ENCODE results near the gene CCDC85C. TPM values are rescaled to one million over a fixed set of nuclear protein-coding genes. Genes with fewer than 3 reads are reported as not detected.

The CCDC85C gene
- total RNA-seq, 1 donor from 2014 or later = 30.1 TPM

DNA sequence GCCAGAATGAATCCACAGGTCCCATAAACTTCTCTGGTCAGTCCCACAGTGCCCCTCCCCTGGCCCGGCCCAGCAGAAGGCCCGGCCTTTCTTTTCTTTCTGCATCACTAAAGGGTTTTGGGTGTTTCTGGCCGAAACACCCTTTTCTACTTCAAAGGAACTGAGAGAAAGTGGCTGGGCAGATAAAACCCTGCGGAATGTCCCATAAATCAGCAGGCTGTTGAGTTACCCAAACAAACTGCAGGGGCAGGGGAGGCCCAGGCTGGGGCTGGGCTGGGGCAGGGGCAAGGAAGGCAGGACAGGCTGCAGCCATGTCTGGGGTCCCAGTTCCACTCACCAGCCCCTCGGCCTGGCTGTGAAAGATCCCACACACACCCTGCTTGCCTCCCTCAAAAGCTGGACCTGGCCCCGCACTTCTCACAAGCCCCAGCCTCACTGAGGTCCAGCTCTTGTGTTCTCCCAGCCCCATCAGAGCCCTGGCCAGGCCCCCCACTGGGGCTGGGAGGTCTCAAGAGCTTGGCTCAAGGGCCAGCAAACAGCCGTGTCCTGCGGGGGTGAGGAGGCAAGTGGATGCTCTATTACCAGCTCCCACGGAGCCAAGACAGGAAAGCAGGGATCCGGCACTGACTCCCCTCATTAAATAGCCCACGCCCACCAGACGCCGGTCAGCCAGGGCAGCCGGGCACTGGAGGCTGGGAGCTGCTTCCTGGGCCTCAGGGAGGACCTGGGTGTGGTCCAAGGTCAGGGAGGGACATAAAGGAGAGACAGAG lies 80.9 kb downstream of the CCDC85C start:
- DNase-seq (ENCODE audit: low spot score) = no peak

GRCh38 chr14:99522457-99522891 lies 81.5 kb downstream of the CCDC85C start:
- no peak for DNase-seq (ENCODE audit: low spot score)

GRCh38 chr14:99522025-99522401 lies 82.0 kb downstream of the CCDC85C start:
- DNase-seq (ENCODE audit: low spot score) = no peak

GRCh38 chr14:99521176-99522024 lies 82.6 kb downstream of the CCDC85C start:
- DNase-seq (ENCODE audit: low spot score) = no peak

DNA sequence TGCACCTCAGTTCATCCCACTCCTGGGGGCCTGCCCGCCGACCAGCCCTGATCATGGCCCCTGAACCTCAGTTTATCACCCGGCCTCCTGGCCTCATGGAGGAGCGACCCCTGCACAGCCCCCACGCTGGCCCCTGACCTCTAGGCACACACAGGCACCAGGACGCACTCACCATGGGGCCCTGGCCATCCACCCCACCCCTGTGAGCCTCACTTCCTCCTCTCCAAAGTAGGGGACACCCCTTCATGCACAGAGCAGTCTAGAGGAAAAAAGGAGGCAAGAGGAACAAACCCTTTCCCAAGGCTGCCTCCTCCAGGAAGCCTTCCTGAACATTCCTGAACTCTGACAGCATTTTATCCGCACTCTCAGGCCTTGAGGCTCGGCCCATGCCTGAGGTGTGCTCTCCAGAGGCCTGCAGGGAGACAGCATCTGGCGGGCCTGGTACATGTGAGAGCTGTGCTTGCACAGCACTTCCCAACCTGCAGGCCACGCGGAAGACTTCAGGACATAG lies 83.4 kb downstream of the CCDC85C start:
- no peak for DNase-seq (ENCODE audit: low spot score)

- DNase-seq (ENCODE audit: low spot score) = no peak
Measured at GRCh38 chr14:99519931-99520421, 84.0 kb downstream of the CCDC85C start.

- DNase-seq (ENCODE audit: low spot score) = no peak
Measured at GRCh38 chr14:99519347-99519881, 84.6 kb downstream of the CCDC85C start.

DNA sequence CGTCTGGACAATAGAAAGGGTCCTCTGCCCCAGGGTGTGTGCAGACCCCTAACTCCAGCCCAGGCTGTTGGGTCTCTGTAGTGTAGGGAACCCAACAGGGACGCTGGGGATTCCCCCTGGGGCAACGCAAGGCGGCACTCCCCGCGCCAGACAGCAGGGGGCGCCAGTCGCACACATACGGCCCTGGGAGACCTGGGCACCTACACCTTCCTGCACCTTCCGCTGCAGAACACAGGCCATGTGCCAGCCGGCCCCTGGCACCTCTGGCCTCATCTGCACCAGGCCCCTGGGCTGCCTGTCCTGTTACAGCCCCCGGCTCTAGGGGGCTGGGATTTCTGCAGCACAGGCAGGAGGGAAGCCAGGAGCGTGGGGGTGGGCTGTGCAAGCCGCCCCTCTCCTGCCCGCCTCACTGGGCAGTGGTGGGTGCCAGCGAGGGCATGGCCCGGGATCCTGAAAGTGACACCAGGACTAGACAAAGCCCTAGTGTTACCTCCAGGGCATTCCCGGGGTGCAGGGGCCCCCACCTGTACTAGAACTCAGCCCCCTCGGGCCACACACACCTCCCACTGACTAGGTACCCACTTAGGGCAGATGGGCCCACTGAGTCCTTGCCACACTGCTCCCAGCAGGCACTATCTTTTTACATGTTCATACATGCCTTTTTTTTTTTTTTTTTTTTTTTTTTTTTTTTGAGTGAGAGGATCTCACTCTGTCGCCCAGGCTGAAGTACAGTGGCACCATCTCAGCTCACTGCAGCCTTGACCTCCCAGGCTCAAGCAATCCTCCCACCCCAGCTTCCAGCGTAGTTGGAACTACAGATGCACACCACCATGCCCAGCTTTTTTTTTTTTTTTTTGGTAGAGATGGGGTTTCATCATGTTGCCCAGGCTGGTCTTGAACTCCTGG lies 85.3 kb downstream of the CCDC85C start:
- DNase-seq (ENCODE audit: low spot score) = peak; percentile 83

- peak; percentile 40 for DNase-seq (ENCODE audit: low spot score)
Measured at GRCh38 chr14:99517643-99518381, 86.2 kb downstream of the CCDC85C start.

DNA sequence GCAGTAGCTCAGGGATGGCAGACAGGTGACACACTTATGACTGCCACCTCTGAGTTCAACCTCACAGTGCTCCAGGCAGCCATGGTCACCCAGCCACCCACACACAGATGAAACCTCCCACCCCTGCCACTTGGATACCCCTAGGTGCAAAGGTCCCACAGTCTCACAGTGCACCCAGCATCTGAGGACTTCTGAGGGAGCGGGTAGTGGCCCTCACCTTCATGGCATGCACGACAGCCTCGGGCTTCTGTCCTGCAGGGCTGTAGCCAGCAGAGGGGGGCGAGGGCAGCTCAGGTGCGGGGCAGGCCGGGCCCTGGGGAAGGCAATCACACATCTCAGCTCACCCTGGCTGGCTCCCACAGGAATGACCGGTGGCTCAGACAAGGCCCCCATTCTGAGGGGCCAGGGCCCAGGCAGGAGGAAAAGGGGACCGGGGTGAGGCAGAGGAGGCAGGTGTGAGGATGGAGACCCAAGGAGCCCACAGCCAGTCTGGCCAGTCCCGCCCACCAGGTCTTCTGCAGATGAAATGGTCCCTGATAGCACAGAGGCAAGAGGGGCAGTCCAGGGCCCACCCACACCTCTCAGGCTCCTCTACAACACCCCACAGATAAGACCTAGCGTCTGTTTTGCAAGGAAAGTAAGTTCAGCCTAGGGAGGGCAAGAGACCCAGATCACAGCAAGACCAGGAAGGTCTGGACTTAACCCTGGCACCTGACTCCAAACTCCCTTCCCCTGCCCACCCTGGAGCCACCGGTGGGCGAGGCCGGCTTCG lies 87.0 kb downstream of the CCDC85C start:
- peak; percentile 38 for DNase-seq (ENCODE audit: low spot score)

- peak; percentile 43 for DNase-seq (ENCODE audit: low spot score)
Measured at GRCh38 chr14:99516156-99516870, 87.7 kb downstream of the CCDC85C start.

DNA sequence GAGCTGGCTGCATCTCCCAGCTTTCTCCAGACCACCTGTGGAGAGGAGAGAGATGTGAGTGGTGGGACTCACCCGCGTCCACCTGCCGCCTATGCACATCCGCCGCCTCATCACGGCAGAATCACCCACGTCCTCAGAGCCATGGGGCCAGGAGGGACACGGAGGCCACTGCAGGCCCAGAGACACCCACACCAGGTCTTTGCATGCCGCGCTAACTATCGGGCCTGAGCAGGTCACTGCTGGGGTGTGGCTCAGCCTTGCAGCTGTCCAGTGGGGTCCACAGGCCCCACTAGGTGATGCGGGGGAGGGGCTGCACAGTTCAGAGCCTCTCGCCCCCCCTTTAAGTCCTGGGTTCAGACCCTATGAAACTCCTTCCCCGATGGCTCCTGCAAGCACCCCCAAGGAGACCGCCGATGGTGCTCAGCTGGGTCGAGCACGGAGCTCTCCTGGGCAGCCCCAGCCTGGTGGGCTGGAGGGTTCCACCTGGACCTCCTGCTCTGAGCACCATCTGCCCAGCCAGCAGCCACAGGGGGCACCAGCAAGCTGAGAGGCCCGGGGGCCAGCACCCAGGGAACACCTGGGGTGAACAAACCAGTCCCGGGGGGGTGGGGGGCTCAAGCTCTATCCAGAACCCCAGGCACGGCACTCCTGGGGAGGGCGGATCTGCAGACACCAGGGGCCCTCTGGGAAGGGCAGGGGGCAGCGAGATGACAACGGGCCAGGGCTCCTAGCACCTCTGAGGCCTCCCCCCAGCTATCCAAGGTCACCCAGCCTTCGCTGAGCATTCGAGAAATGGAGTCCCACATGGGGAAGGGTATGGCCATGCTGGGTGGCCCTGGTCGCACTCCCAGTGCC lies 88.5 kb downstream of the CCDC85C start:
- DNase-seq (ENCODE audit: low spot score) = peak; percentile 39

GRCh38 chr14:99514552-99515300 lies 89.3 kb downstream of the CCDC85C start:
- peak; percentile 39 for DNase-seq (ENCODE audit: low spot score)

- peak; percentile 37 for DNase-seq (ENCODE audit: low spot score)
Measured at GRCh38 chr14:99513946-99514551, 90.0 kb downstream of the CCDC85C start.

- DNase-seq (ENCODE audit: low spot score) = peak; percentile 44
Measured at GRCh38 chr14:99513183-99513694, 90.8 kb downstream of the CCDC85C start.

GRCh38 chr14:99512571-99513182 lies 91.3 kb downstream of the CCDC85C start:
- peak; percentile 40 for DNase-seq (ENCODE audit: low spot score)
